22Rv1 (cell line): ENCODE measurements around the gene WWC2.

Source experiments
- CTCF ChIP-seq: fragments of 450-650 bp; IDR thresholded peaks from 2 replicates; pipeline ENCODE4 v1.5.1; 2017; ENCODE audit warnings: mild to moderate bottlenecking
- ZFX ChIP-seq: fragments of 450-650 bp; IDR thresholded peaks from 2 replicates; pipeline ENCODE4 v1.6.1; 2017; ENCODE audit warnings: antibody characterized with exemption, borderline replicate concordance

- TF ChIP-seq CTCF (no peak), ZFX (no peak)
Measured at GRCh38 chr4:183145773-183146172, 46.7 kb downstream of the WWC2 start.
